ENCODE data around the gene ADRM1.

ADRM1 gene

GRCh38 chr20:62336329-62336728 lies 33.5 kb downstream of the ADRM1 start:
- no peak for TF ChIP-seq CTCF (conservative IDR thresholded peaks at IDR 0.05; ENCODE audit: low read depth, low read length)
- H3K4me3 ChIP-seq (ENCODE audit: low read length), result no peak overlapping the region
- no peak for DNase-seq (ENCODE audit: low read depth)

GRCh38 chr20:62336775-62337557 lies 34.2 kb downstream of the ADRM1 start:
- no peak for TF ChIP-seq CTCF (conservative IDR thresholded peaks at IDR 0.05; ENCODE audit: low read depth, low read length)
- no peak overlapping the region for H3K4me3 ChIP-seq (ENCODE audit: low read length)
- no peak for DNase-seq (ENCODE audit: low read depth)

- no peak for TF ChIP-seq CTCF (conservative IDR thresholded peaks at IDR 0.05; ENCODE audit: low read depth, low read length)
Observed at GRCh38 chr20:62337558-62338293, 34.9 kb downstream of the ADRM1 start.

GRCh38 chr20:62338294-62338620 lies 35.5 kb downstream of the ADRM1 start:
- no peak for TF ChIP-seq CTCF (conservative IDR thresholded peaks at IDR 0.05; ENCODE audit: low read depth, low read length)
- H3K4me3 ChIP-seq (ENCODE audit: low read length), result no peak overlapping the region
- no peak for DNase-seq (ENCODE audit: low read depth)

More at GRCh38 chr20:62337558-62338293, 34.9 kb downstream of the ADRM1 start:
- H3K4me3 ChIP-seq (ENCODE audit: low read length), result no peak overlapping the region
- DNase-seq (ENCODE audit: low read depth), result no peak

GRCh38 chr20:62339647-62340062 lies 36.9 kb downstream of the ADRM1 start:
- no peak for DNase-seq (ENCODE audit: low read depth)
- H3K4me3 ChIP-seq (ENCODE audit: low read length), result no peak overlapping the region
- no peak for TF ChIP-seq CTCF (conservative IDR thresholded peaks at IDR 0.05; ENCODE audit: low read depth, low read length)

- no peak overlapping the region for H3K4me3 ChIP-seq (ENCODE audit: low read length)
- TF ChIP-seq CTCF (conservative IDR thresholded peaks at IDR 0.05; ENCODE audit: low read depth, low read length), result no peak
- DNase-seq (ENCODE audit: low read depth), result no peak
Observed at GRCh38 chr20:62342910-62343309, 40.1 kb downstream of the ADRM1 start.

GRCh38 chr20:62344092-62344491 lies 41.3 kb downstream of the ADRM1 start:
- no peak for DNase-seq (ENCODE audit: low read depth)
- no peak for TF ChIP-seq CTCF (conservative IDR thresholded peaks at IDR 0.05; ENCODE audit: low read depth, low read length)
- H3K4me3 ChIP-seq (ENCODE audit: low read length), result no peak overlapping the region
